GM12878 (cell line): ENCODE results near the gene NEB. TPM values are rescaled to one million over a fixed set of nuclear protein-coding genes. Genes with fewer than 3 reads are reported as not detected.

Source experiments
- CHD1 ChIP-seq: IDR thresholded peaks from 2 replicates; pipeline ENCODE4 v1.6.1; 2012; ENCODE audit warnings: low read depth, low read length, improper control_type of control experiment
- FOXM1 ChIP-seq: IDR thresholded peaks from 2 replicates; pipeline ENCODE4 v1.6.1; 2012; ENCODE audit warnings: low read depth, mild to moderate bottlenecking, inconsistent platforms, low read length, moderate library complexity
- MTA2 ChIP-seq: fragments of 450-650 bp; IDR thresholded peaks from 2 replicates; pipeline ENCODE4 v1.6.1; 2016; ENCODE audit warnings: low read depth, mild to moderate bottlenecking, moderate library complexity
- NFYA ChIP-seq: IDR thresholded peaks from 2 replicates; pipeline ENCODE4 v1.6.1; 2011; ENCODE audit warnings: low read depth, mild to moderate bottlenecking, low read length, improper control_type of control experiment, borderline replicate concordance
- ZBED1 ChIP-seq: IDR thresholded peaks from 2 replicates; pipeline ENCODE4 v1.6.1; 2016; ENCODE audit warnings: borderline replicate concordance
- ZNF274 ChIP-seq: IDR thresholded peaks from one replicate; pipeline ENCODE4 v1.8.0; 2011; ENCODE audit not compliant: insufficient read length, insufficient read depth
- polyA plus RNA-seq, 11 experiments: library from polyadenylated mRNA; depleted of rRNA in 4 of 11; unstranded in 6 of 11; stranded (reverse) in 5 of 11; fragments of >200 nt; fragmentation: Nextera tagmentation in 4 of 11; fragmentation: Illumina TruSeq in 1 of 11; extraction: Ambion mirVana in 4 of 11; extraction: Trizol in 1 of 11; gene quantifications; 1 replicate in 1 of 11; 2 replicates in 10 of 11; pipeline versions ENCODE4 v1.2.1 to v1.2.3, GENCODE V29; 2011 to 2016; ENCODE audit warnings: inconsistent platforms in 2 of 11, missing spikeins in 2 of 11, low read depth in 1 of 11
- total RNA-seq, 4 experiments: library from RNA; depleted of rRNA in 3 of 4; stranded (reverse); fragments of >200 nt in 3 of 4; fragmentation: Illumina TruSeq in 1 of 4; extraction: Trizol in 1 of 4; gene quantifications; 2 replicates each; pipeline versions ENCODE4 v1.2.1 to v1.2.3, GENCODE V29; 2013 to 2021
- TF ChIP-seq, protein P1 (sequence below): fragments of 450-650 bp; IDR thresholded peaks from 2 replicates; pipeline ENCODE4 v1.6.1; 2017; ENCODE audit warnings: mild to moderate bottlenecking, moderate library complexity
- TF ChIP-seq, protein P2 (sequence below): IDR thresholded peaks from 2 replicates; pipeline ENCODE4 v1.6.1; 2011; ENCODE audit warnings: low read depth, low read length, improper control_type of control experiment, borderline replicate concordance
- TF ChIP-seq, protein P3 (sequence below): fragments of 450-650 bp; IDR thresholded peaks from 2 replicates; pipeline ENCODE4 v1.6.1; 2016; ENCODE audit warnings: mild to moderate bottlenecking

Gene NEB
- total and polyA plus RNA-seq, 10 of the 15 experiments (the other 5 are each of a cell fraction or from before 2014, with no cell fraction given): 0.04 to 0.77 (median 0.12) TPM

DNA sequence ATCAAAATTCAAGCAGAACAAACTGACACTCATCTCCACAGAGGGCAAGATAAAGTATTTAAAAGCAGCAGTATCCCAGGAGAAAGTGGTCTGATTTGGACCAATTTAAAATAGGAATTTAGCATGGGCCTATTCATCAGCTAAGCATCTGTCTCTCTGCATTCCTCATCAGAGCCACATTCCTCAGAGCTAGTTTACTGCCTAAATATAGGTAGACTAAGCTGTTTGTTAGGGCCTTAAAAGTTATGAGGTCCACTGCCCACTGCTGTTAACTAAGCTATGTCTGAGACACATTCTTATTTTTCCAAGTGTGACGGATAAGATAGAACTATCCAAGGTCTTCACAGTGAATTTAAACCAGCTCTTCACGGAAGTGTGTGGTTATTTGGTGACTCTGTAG lies 17.6 kb downstream of the NEB start (continued):
- TF ChIP-seq, protein P1, sequence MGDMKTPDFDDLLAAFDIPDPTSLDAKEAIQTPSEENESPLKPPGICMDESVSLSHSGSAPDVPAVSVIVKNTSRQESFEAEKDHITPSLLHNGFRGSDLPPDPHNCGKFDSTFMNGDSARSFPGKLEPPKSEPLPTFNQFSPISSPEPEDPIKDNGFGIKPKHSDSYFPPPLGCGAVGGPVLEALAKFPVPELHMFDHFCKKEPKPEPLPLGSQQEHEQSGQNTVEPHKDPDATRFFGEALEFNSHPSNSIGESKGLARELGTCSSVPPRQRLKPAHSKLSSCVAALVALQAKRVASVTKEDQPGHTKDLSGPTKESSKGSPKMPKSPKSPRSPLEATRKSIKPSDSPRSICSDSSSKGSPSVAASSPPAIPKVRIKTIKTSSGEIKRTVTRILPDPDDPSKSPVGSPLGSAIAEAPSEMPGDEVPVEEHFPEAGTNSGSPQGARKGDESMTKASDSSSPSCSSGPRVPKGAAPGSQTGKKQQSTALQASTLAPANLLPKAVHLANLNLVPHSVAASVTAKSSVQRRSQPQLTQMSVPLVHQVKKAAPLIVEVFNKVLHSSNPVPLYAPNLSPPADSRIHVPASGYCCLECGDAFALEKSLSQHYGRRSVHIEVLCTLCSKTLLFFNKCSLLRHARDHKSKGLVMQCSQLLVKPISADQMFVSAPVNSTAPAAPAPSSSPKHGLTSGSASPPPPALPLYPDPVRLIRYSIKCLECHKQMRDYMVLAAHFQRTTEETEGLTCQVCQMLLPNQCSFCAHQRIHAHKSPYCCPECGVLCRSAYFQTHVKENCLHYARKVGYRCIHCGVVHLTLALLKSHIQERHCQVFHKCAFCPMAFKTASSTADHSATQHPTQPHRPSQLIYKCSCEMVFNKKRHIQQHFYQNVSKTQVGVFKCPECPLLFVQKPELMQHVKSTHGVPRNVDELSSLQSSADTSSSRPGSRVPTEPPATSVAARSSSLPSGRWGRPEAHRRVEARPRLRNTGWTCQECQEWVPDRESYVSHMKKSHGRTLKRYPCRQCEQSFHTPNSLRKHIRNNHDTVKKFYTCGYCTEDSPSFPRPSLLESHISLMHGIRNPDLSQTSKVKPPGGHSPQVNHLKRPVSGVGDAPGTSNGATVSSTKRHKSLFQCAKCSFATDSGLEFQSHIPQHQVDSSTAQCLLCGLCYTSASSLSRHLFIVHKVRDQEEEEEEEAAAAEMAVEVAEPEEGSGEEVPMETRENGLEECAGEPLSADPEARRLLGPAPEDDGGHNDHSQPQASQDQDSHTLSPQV: no peak
- TF ChIP-seq FOXM1 (no peak), CHD1 (no peak), MTA2 (no peak), ZBED1 (no peak), NFYA (no peak), ZNF274 (no peak)
- TF ChIP-seq, protein P2, sequence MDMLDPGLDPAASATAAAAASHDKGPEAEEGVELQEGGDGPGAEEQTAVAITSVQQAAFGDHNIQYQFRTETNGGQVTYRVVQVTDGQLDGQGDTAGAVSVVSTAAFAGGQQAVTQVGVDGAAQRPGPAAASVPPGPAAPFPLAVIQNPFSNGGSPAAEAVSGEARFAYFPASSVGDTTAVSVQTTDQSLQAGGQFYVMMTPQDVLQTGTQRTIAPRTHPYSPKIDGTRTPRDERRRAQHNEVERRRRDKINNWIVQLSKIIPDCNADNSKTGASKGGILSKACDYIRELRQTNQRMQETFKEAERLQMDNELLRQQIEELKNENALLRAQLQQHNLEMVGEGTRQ: no peak
- TF ChIP-seq, protein P3, sequence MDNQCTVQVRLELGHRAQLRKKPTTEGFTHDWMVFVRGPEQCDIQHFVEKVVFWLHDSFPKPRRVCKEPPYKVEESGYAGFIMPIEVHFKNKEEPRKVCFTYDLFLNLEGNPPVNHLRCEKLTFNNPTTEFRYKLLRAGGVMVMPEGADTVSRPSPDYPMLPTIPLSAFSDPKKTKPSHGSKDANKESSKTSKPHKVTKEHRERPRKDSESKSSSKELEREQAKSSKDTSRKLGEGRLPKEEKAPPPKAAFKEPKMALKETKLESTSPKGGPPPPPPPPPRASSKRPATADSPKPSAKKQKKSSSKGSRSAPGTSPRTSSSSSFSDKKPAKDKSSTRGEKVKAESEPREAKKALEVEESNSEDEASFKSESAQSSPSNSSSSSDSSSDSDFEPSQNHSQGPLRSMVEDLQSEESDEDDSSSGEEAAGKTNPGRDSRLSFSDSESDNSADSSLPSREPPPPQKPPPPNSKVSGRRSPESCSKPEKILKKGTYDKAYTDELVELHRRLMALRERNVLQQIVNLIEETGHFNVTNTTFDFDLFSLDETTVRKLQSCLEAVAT: no peak
